RWPE1 (cell line): Measurements from ENCODE around the gene ARHGAP24.

ENCODE experiments used
- CTCF ChIA-PET: fragments of 350-600 bp; sonication (Branson Sonifier 250); formaldehyde crosslinking; extraction: SDS; loops from one replicate; lab custom pipeline; 2021; lab: Yijun Ruan, JAX
- POLR2A ChIA-PET: fragments of 400-600 bp; formaldehyde crosslinking; extraction: SDS; loops from one replicate; lab custom pipeline; 2020; ENCODE audit warnings: antibody characterized with exemption; ENCODE audit not compliant: low non-redundant PET; lab: Yijun Ruan, JAX
- DNase-seq: peaks from one replicate; pipeline ENCODE4 v3.0.0; 2012; ENCODE audit warnings: low spot score
- H3K27ac ChIP-seq: fragments of 450-650 bp; 2 replicates; pipeline ENCODE4 v1.5.1; 2017
- TF ChIP-seq, protein P1 (sequence below): fragments of 450-650 bp; conservative IDR thresholded peaks from 2 replicates; pipeline ENCODE4 v1.5.1; 2017; ENCODE audit warnings: low read depth, mild to moderate bottlenecking

Gene ARHGAP24

DNA sequence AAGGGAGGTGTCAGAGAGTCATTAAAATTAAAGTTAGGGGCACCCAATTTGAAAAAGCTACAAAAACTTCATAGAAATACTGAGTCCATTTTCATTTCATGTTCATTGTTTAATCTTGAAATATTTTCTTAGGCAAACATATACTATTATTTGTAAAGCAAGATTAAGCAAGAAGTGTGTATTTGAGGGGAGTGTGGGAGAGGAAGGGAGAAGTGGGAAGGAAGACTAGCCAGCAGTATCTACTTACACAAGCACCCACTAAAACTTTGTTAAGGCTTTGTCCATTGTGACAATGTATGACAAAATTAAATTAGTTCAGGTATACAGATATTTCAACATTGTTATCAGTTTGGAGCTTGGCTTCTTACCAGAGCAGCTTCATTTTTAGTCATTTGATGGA is 222.9 kb downstream of the ARHGAP24 start:
- ChIA-PET POLR2A (no interaction called here), CTCF (interaction anchor here (0.6 to 0.7 kb wide), 2 partner anchors 13 to 49 kb away, joined by 3 read pairs; no protein-coding TSS in a partner anchor)
- TF ChIP-seq, protein P1, sequence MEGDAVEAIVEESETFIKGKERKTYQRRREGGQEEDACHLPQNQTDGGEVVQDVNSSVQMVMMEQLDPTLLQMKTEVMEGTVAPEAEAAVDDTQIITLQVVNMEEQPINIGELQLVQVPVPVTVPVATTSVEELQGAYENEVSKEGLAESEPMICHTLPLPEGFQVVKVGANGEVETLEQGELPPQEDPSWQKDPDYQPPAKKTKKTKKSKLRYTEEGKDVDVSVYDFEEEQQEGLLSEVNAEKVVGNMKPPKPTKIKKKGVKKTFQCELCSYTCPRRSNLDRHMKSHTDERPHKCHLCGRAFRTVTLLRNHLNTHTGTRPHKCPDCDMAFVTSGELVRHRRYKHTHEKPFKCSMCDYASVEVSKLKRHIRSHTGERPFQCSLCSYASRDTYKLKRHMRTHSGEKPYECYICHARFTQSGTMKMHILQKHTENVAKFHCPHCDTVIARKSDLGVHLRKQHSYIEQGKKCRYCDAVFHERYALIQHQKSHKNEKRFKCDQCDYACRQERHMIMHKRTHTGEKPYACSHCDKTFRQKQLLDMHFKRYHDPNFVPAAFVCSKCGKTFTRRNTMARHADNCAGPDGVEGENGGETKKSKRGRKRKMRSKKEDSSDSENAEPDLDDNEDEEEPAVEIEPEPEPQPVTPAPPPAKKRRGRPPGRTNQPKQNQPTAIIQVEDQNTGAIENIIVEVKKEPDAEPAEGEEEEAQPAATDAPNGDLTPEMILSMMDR = no peak
- no peak overlapping the region for H3K27ac ChIP-seq
- no peak for DNase-seq

DNA sequence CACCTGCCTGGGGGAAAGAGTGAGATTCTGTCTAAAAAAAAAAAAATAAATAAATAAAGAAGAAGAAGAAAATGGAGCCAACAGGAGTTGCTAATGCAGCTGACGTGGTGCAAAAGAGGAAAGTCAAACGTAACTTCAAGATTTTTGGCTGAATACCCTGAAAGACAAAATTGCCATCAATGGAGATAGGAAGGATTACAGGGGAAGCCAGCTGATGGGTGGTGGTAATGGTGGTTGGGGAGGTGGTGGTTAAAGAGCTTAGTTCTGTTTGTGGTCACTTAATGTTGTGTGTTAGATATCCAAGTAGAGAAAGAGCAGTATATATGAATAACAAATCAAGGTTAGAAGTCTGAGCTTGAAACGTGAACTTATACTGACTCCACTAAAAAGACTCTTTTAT is 225.4 kb downstream of the ARHGAP24 start:
- no peak overlapping the region for H3K27ac ChIP-seq
- no peak for DNase-seq
- ChIA-PET CTCF (interaction anchor here (0.6 to 0.7 kb wide), 2 partner anchors 765 to 1130 kb away, joined by 4 to 6 read pairs; no protein-coding TSS in a partner anchor), POLR2A (no interaction called here)
- TF ChIP-seq, protein P1 = no peak

DNA sequence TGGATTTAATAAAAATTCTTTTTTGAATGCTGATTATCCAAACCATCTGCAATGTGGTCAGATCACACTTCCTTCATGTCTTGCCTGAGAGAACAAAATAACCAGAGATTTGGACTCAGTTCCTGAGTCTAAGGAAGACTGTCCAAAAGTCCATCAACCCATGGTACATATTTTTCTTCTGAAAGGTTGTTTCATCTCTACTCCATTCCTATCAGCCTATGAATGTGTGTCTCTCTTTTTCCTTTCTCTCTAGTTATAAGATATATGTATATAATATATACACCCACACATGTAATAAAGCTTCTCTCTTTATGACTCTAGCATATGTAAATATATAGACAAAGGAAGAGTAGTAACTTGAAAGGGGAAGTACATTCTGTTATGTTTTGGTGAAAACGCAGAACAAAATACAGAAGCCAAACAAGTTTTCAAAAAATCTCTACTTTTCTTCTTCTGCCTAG is 226.9 kb downstream of the ARHGAP24 start:
- POLR2A ChIA-PET = no interaction called here
- DNase-seq = no peak
- H3K27ac ChIP-seq = no peak overlapping the region
- TF ChIP-seq, protein P1 = no peak
- CTCF ChIA-PET = no interaction called here

DNA sequence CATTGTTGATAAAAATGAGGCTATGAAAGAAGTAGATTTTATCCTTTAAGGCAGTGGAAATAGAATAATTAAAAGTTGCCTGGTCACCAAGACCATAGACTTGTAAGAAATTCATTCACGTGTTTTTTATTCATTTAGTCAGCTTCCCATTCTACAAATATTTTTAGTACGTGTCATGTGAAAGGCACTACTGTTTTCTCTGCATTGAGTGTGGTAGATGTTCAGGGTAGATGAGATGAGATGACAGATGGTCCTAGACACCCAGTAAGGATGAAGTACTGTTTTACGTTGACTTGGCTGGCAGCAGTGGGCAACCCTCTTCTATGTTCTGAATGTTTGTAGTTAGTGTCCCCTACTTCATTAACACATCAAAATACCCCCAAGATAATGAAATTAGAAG is 228.1 kb downstream of the ARHGAP24 start:
- CTCF ChIA-PET = no interaction called here
- TF ChIP-seq, protein P1 = no peak
- POLR2A ChIA-PET = no interaction called here
- DNase-seq = no peak
- H3K27ac ChIP-seq = no peak overlapping the region

DNA sequence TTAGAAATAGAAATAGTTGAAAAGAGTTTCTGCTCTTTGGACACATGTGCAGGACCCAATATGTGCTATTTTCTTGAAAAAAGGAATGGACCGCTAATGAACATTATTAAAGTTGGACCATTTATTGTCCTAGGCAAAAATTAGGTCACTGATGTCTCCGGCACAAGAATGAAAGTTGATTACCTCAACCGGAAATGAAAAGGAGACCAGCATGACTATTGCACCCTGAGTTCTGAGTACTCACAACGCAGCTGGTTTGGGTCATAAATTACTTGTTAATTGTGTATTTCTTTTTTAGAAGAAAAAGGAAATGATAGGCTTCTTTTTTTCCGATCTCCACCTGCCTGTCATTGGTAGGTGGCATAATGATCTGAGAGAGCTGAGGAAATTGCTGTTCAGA is 232.7 kb downstream of the ARHGAP24 start:
- ChIA-PET POLR2A (no interaction called here), CTCF (no interaction called here)
- H3K27ac ChIP-seq = no peak overlapping the region
- no peak for DNase-seq
- TF ChIP-seq, protein P1 = no peak

DNA sequence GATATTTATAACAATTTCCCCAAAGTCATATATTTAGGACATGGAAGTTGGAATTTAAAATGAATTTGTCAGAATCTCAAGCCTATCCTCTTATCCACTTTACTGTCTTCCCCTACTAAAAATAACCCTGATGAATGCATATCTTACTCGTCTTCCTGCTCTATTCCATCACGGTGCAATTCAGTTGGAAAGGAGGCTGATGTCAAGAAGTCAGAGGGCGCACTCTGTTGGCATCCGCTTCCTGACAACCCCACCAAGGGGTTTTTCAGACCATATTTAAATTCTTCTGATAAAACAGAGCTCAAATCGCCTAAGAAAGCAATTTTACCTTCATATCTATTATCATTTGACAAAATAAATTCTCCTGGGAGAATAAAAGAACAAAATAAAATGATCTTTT is 233.5 kb downstream of the ARHGAP24 start:
- POLR2A ChIA-PET = no interaction called here
- no peak overlapping the region for H3K27ac ChIP-seq
- DNase-seq = no peak
- CTCF ChIA-PET = no interaction called here
- TF ChIP-seq, protein P1 = no peak
